Activated gamma-delta T cell treated with Interleukin-2 at 50 U/mL for 16 hours (primary cell): ENCODE measurements around the gene LYRM2.
A peak's percentile ranks its signal among the peaks of the same experiment; 100 is the strongest.

Experiments
- DNase-seq: peaks from one replicate; pipeline ENCODE4 v3.0.0-alpha.2; 2020

The LYRM2 gene

GRCh38 chr6:89638320-89639195, at the start of gene LYRM2:
LYRM2 (minus strand) TSS chr6:89638747; CDS start chr6:89638716, 31 bp downstream.
- DNase-seq, result peak; percentile 88

- no peak for DNase-seq
These were observed 49.8 kb upstream of the LYRM2 start for GRCh38 chr6:89688328-89688727.

GRCh38 chr6:89685311-89685710, 46.8 kb upstream of the LYRM2 start:
- DNase-seq, result no peak

GRCh38 chr6:89682991-89683390, 44.4 kb upstream of the LYRM2 start:
- no peak for DNase-seq

GRCh38 chr6:89681983-89682564, 43.5 kb upstream of the LYRM2 start:
- DNase-seq, result no peak

GRCh38 chr6:89680551-89680950, 42.0 kb upstream of the LYRM2 start:
- DNase-seq, result no peak

- no peak for DNase-seq
These were observed 41.6 kb upstream of the LYRM2 start for GRCh38 chr6:89680150-89680549.

- DNase-seq, result no peak
These were observed 40.9 kb upstream of the LYRM2 start for GRCh38 chr6:89679215-89680120.

- DNase-seq, result no peak
These were observed 40.0 kb upstream of the LYRM2 start for GRCh38 chr6:89678531-89678930.

GRCh38 chr6:89675949-89676748, 37.6 kb upstream of the LYRM2 start:
- no peak for DNase-seq

GRCh38 chr6:89670935-89671565, 32.5 kb upstream of the LYRM2 start:
- DNase-seq, result no peak

- no peak for DNase-seq
These were observed 30.5 kb upstream of the LYRM2 start for GRCh38 chr6:89669002-89669401.

- no peak for DNase-seq
These were observed 29.5 kb upstream of the LYRM2 start for GRCh38 chr6:89667872-89668556.

GRCh38 chr6:89662659-89663223, 24.2 kb upstream of the LYRM2 start:
- DNase-seq, result no peak

GRCh38 chr6:89661559-89661958, 23.0 kb upstream of the LYRM2 start:
- no peak for DNase-seq

GRCh38 chr6:89660981-89661380, 22.4 kb upstream of the LYRM2 start:
- no peak for DNase-seq

GRCh38 chr6:89657445-89658158, 19.1 kb upstream of the LYRM2 start:
- DNase-seq, result no peak

GRCh38 chr6:89655122-89655521, 16.6 kb upstream of the LYRM2 start:
- no peak for DNase-seq

GRCh38 chr6:89650579-89650978, 12.0 kb upstream of the LYRM2 start:
- no peak for DNase-seq

- DNase-seq, result no peak
These were observed 11.1 kb upstream of the LYRM2 start for GRCh38 chr6:89649682-89650081.
